Chondrocyte (in vitro differentiated cells): ENCODE measurements around the gene BAD. TPM values are rescaled to one million over a fixed set of nuclear protein-coding genes. Genes with fewer than 3 reads are reported as not detected.

ENCODE experiments used
- DNase-seq: peaks from one replicate; pipeline ENCODE4 v3.0.0; 2021; ENCODE audit warnings: mixed read lengths, low spot score
- H3K27ac Mint-ChIP-seq: one replicate; pipeline ENCODE4 v1.8.0; 2021; ENCODE audit warnings: mild to moderate bottlenecking, moderate library complexity, mixed read lengths; ENCODE audit not compliant: unreplicated experiment
- H3K27me3 Mint-ChIP-seq: 2 replicates; pipeline ENCODE4 v1.8.0; 2021; ENCODE audit warnings: low read depth, mixed read lengths
- H3K36me3 Mint-ChIP-seq: 2 replicates; pipeline ENCODE4 v1.8.0; 2021; ENCODE audit warnings: low read depth, mixed read lengths
- H3K4me1 Mint-ChIP-seq: 2 replicates; pipeline ENCODE4 v1.8.0; 2021; ENCODE audit warnings: low read depth, mild to moderate bottlenecking, mixed read lengths
- H3K4me3 Mint-ChIP-seq: one replicate; pipeline ENCODE4 v1.8.0; 2021; ENCODE audit warnings: mild to moderate bottlenecking, moderate library complexity, mixed read lengths; ENCODE audit not compliant: unreplicated experiment
- H3K9me3 Mint-ChIP-seq: 2 replicates; pipeline ENCODE4 v1.8.0; 2021; ENCODE audit warnings: low read depth, mixed read lengths
- total RNA-seq: library from RNA; stranded (reverse); gene quantifications from 3 replicates; pipeline ENCODE4 v1.2.1, GENCODE V29; 2021
- TF ChIP-seq, protein P1 (sequence below): fragments of 200-600 bp; sonication (generic); IDR thresholded peaks from 2 replicates; pipeline ENCODE4 v1.5.0; 2021; ENCODE audit warnings: antibody characterized with exemption, mild to moderate bottlenecking, moderate library complexity

The BAD gene
- total RNA-seq, 1 donor from 2014 or later: 56.8 TPM

DNA sequence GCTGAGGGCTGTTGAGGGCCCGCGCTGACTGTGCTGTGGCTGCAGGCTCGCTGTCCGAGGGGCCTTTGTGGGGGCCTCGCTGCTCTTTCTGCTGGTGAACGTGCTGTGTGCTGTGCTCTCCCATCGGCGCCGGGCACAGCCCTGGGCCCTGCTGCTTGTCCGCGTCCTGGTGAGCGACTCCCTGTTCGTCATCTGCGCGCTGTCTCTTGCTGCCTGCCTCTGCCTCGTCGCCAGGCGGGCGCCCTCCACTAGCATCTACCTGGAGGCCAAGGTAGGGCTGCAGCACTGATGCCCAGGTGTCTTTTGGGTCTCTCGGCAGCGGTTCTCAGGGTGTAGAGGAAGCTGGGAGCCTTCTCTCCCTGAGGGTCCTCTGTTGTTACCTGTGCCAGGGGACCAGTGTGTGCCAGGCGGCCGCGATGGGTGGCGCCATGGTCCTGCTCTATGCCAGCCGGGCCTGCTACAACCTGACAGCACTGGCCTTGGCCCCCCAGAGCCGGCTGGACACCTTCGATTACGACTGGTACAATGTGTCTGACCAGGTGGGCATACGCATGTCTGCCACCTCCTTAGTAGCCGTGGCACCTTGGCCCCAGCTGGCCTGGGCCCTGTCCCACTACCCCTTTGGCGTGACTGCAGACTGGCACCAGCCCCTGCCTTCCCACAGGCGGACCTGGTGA is 3.3 kb upstream of the BAD start:
- H3K27me3 Mint-ChIP-seq: peaks cover 5% of the 10 kb centered on the region
- no peak for DNase-seq
- H3K36me3 Mint-ChIP-seq: no peaks in the 10 kb centered on the region
- TF ChIP-seq, protein P1, sequence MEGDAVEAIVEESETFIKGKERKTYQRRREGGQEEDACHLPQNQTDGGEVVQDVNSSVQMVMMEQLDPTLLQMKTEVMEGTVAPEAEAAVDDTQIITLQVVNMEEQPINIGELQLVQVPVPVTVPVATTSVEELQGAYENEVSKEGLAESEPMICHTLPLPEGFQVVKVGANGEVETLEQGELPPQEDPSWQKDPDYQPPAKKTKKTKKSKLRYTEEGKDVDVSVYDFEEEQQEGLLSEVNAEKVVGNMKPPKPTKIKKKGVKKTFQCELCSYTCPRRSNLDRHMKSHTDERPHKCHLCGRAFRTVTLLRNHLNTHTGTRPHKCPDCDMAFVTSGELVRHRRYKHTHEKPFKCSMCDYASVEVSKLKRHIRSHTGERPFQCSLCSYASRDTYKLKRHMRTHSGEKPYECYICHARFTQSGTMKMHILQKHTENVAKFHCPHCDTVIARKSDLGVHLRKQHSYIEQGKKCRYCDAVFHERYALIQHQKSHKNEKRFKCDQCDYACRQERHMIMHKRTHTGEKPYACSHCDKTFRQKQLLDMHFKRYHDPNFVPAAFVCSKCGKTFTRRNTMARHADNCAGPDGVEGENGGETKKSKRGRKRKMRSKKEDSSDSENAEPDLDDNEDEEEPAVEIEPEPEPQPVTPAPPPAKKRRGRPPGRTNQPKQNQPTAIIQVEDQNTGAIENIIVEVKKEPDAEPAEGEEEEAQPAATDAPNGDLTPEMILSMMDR: no peak
- peaks cover 32% of the 10 kb centered on the region for H3K4me1 Mint-ChIP-seq
- H3K9me3 Mint-ChIP-seq: no peaks in the 10 kb centered on the region
- H3K4me3 Mint-ChIP-seq: no peak overlapping the region
- H3K27ac Mint-ChIP-seq: no peak overlapping the region

DNA sequence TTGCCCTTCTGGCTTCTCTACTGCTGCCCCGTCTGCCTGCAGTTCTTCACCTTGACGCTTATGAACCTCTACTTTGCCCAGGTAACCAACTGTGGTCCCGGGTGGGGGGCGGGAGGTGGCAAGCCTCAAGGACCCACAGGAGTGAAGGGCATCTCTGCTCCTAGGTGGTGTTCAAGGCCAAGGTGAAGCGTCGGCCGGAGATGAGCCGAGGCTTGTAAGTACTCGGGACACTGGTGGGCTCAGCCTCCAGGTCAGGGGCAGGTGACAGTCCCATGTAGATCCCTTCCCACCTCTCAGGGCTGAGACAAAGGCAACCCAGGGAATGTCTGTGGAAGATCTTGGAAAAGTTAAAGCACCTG is 2.3 kb upstream of the BAD start:
- H3K27me3 Mint-ChIP-seq: peaks cover 5% of the 10 kb centered on the region
- no peak overlapping the region for H3K27ac Mint-ChIP-seq
- DNase-seq: no peak
- TF ChIP-seq, protein P1: no peak
- H3K4me1 Mint-ChIP-seq: peaks cover 30% of the 10 kb centered on the region
- no peaks in the 10 kb centered on the region for H3K9me3 Mint-ChIP-seq
- H3K36me3 Mint-ChIP-seq: peaks cover 2% of the 10 kb centered on the region
- peak overlapping the region; percentile 80 for H3K4me3 Mint-ChIP-seq

DNA sequence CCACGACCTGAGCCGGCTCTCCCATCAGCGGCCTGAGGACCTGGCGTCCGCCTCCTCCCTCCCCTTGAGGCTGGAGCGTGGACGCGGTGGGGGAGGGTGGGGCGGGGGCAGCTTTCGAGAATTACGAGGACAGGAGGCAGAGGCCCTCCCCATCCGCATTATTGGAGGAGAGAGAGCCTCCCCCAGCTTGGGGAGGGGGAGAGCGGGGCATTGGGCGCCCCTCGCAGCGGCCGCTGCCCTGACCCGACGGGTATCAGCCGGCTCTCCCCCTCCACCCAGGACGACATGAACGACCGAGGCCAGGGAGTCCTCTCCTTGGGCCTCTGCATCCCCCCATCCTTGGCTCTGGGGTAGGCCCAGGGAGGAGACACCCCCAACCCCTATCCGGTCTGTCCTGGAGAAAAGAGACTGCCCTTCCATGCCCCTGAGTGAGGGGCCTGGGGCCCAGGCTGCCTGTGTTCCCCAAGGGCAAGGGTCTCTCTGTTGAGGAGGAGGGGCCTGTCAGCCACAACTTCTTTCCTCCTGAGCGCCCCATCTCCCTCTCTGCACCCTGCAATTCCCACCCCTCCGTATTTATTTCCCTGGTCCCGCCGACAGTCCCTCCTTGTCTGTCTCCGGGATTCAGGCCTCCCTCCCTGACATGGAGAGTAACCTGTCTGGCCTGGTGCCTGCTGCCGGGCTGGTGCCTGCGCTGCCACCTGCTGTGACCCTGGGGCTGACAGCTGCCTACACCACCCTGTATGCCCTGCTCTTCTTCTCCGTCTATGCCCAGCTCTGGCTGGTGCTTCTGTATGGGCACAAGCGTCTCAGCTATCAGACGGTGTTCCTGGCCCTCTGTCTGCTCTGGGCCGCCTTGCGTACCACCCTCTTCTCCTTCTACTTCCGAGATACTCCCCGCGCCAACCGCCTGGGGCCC is 1.7 kb upstream of the BAD start:
- Mint-ChIP-seq H3K4me3 (peak overlapping the region; percentile 80), H3K27me3 (peaks cover 5% of the 10 kb centered on the region), H3K4me1 (peaks cover 30% of the 10 kb centered on the region), H3K9me3 (no peaks in the 10 kb centered on the region), H3K36me3 (peaks cover 5% of the 10 kb centered on the region), H3K27ac (peak overlapping the region; percentile 32)
- no peak for DNase-seq
- TF ChIP-seq, protein P1: no peak

DNA sequence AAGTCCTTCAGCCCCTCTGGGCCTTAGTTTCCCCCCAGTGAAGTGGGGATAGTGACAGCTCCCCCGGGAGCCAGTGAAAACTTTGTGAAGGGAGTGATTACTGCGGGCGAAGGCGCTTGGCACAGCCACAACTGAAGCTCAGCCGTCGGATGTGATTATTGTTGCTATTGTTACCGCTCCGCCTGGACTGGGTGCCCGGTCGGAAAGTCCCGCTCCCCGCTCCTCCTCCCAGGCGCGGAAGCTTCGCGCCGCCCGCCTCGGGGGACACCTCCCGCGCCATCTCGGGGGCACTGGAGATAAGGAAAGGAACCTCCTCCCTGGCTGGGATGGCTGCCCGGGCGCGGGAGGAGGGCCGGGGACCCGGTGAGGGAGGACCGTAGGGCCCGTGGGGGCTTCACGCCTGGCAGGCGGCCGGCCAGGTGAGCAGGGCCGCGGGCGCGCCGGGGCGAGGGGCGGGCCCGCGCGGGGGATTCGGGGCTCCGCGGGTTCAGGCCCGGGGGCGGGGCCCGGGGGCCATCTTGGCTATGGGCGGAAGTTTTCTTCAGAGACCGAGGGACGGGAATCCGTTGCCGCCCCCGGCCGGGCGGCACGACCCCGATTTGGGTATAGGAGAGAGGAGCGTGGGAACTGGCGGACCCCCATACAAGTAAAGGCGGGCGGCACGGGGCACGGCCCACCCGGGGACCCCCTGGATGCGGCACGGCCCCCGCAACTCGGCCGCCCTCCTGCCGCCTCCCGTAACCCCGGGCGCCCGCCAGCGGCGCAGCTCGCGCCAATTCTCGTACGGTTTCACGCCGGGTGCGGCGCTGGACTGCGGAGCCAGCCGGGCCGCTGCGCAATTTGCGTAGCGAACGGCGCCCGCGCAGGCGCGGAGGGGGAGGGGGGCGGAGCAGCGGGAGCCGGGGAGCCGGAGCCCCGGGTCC is 758 bp upstream of the BAD start, which contains the start of gene GPR137:
Gene GPR137, plus strand, starts transcription at position 887 of the 923 bp plus-strand sequence. CDS start 677 bp downstream, outside the sequence.
- Mint-ChIP-seq H3K36me3 (peaks cover 6% of the 10 kb centered on the region), H3K4me1 (peaks cover 26% of the 10 kb centered on the region), H3K9me3 (no peaks in the 10 kb centered on the region), H3K27ac (peak within 1 kb of the TSS; percentile 92), H3K4me3 (peak within 1 kb of the TSS; percentile 80), H3K27me3 (no peaks in the 10 kb centered on the region)
- no peak for DNase-seq
- TF ChIP-seq, protein P1: no peak
